ENCODE measurements around the gene MYO1E.

GRCh38 chr15:59268168-59268851 lies 104.4 kb downstream of the MYO1E start:
- TF ChIP-seq POLR2A (IDR thresholded peaks at IDR 0.05) (no peak), EP300 (IDR thresholded peaks at IDR 0.05) (no peak)
- TF ChIP-seq, protein P1, sequence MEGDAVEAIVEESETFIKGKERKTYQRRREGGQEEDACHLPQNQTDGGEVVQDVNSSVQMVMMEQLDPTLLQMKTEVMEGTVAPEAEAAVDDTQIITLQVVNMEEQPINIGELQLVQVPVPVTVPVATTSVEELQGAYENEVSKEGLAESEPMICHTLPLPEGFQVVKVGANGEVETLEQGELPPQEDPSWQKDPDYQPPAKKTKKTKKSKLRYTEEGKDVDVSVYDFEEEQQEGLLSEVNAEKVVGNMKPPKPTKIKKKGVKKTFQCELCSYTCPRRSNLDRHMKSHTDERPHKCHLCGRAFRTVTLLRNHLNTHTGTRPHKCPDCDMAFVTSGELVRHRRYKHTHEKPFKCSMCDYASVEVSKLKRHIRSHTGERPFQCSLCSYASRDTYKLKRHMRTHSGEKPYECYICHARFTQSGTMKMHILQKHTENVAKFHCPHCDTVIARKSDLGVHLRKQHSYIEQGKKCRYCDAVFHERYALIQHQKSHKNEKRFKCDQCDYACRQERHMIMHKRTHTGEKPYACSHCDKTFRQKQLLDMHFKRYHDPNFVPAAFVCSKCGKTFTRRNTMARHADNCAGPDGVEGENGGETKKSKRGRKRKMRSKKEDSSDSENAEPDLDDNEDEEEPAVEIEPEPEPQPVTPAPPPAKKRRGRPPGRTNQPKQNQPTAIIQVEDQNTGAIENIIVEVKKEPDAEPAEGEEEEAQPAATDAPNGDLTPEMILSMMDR (IDR thresholded peaks at IDR 0.05), result no peak
